GM12878 (cell line): ENCODE data around the gene ITPR3. TPM values are rescaled to one million over a fixed set of nuclear protein-coding genes. Genes with fewer than 3 reads are reported as not detected.

Source experiments
- ATAC-seq: fragments of 200-7000 bp; cut with Tn5 transposase; 3 replicates; pipeline ENCODE4 v1.9.1; 2020; ENCODE audit warnings: mild to moderate bottlenecking, moderate library complexity
- BruUV-seq: library from RNA; stranded (reverse); fragments of 400-500 nt; replicated peaks from 2 replicates; lab custom pipeline; 2021; lab: Mats Ljungman, UMichigan
- CTCF ChIA-PET: fragments of 300-600 bp; sonication (Branson Sonifier 250); formaldehyde crosslinking; extraction: SDS; loops from one replicate; lab custom pipeline; 2021; ENCODE audit warnings: inconsistent platforms; lab: Yijun Ruan, JAX
- POLR2A ChIA-PET: fragments of 350-600 bp; formaldehyde crosslinking; extraction: SDS; loops from one replicate; lab custom pipeline; 2021; ENCODE audit warnings: inconsistent platforms; lab: Charles Lee
- RAD21 ChIA-PET: fragments of 300-600 bp; sonication (Branson Sonifier 250); formaldehyde crosslinking; loops from one replicate; lab custom pipeline; 2023; ENCODE audit warnings: antibody characterized with exemption; ENCODE audit not compliant: unreplicated experiment; lab: Charles Lee
- SMC1A ChIA-PET: fragments of 300-600 bp; sonication (Branson Sonifier 250); formaldehyde crosslinking; loops from one replicate; lab custom pipeline; 2023; ENCODE audit not compliant: unreplicated experiment, uncharacterized antibody; lab: Charles Lee
- DNase-seq: peaks from one replicate; pipeline ENCODE4 v3.0.0-alpha.2; 2011; ENCODE audit warnings: low read depth, low spot score
- FAIRE-seq: peaks from 3 replicates; lab custom pipeline; 2011; peaks lifted over from hg19 to GRCh38; lab: Jason Lieb, UNC
- H2AFZ ChIP-seq: 2 replicates; pipeline ENCODE4 v1.6.0; 2011; ENCODE audit warnings: low read depth, low read length, control low read depth; ENCODE audit not compliant: control insufficient read depth
- H3K27ac ChIP-seq: 2 replicates; pipeline ENCODE4 v1.5.1; 2011; ENCODE audit warnings: control low read depth; ENCODE audit not compliant: control insufficient read depth, insufficient read depth
- H3K27me3 ChIP-seq, 2 experiments: replicated peaks in 1 of 2; 2 replicates each; pipeline versions ENCODE4 v1.6.0 to v1.6.1; 2011; ENCODE audit warnings: low read length in 1 of 2; ENCODE audit not compliant: control insufficient read depth in 2 of 2, insufficient read depth in 2 of 2
- H3K36me3 ChIP-seq, 2 experiments: 2 replicates each; pipeline ENCODE4 v1.5.1; 2011; ENCODE audit warnings: low read length in 1 of 2; ENCODE audit not compliant: control insufficient read depth in 2 of 2, insufficient read depth in 2 of 2
- H3K4me1 ChIP-seq: 2 replicates; pipeline ENCODE4 v1.6.1; 2011; ENCODE audit warnings: mild to moderate bottlenecking, low read length, moderate library complexity, mixed read lengths; ENCODE audit not compliant: control insufficient read depth, insufficient read depth
- H3K4me2 ChIP-seq: 2 replicates; pipeline ENCODE4 v1.6.0; 2011; ENCODE audit warnings: control low read depth; ENCODE audit not compliant: control insufficient read depth, insufficient read depth
- H3K4me3 ChIP-seq: fragments of 200-600 bp; sonication (generic); 2 replicates; pipeline ENCODE4 v1.5.1; 2016
- H3K79me2 ChIP-seq: 2 replicates; pipeline ENCODE4 v1.6.0; 2011; ENCODE audit warnings: low read length; ENCODE audit not compliant: control insufficient read depth, insufficient read depth
- H3K9ac ChIP-seq: 2 replicates; pipeline ENCODE4 v1.8.0; 2011; ENCODE audit warnings: low read length, control low read depth, mixed read lengths; ENCODE audit not compliant: control insufficient read depth, insufficient read depth
- H3K9me3 ChIP-seq: replicated peaks from 3 replicates; pipeline ENCODE4 v1.5.1; 2011; ENCODE audit warnings: mild to moderate bottlenecking, low read length; ENCODE audit not compliant: control insufficient read depth, insufficient read depth
- H4K20me1 ChIP-seq: 2 replicates; pipeline ENCODE4 v1.6.0; 2011; ENCODE audit not compliant: control insufficient read depth, insufficient read depth
- ATF7 ChIP-seq: fragments of 450-650 bp; IDR thresholded peaks from 2 replicates; pipeline ENCODE4 v1.6.1; 2016; ENCODE audit warnings: low read depth, mild to moderate bottlenecking
- CREB1 ChIP-seq: IDR thresholded peaks from 2 replicates; pipeline ENCODE4 v1.6.1; 2012; ENCODE audit warnings: low read depth, mild to moderate bottlenecking, inconsistent platforms
- ETV6 ChIP-seq, 2 experiments: fragments of 450-650 bp in 1 of 2; IDR thresholded peaks in 1 of 2; conservative IDR thresholded peaks in 1 of 2; 2 replicates each; pipeline ENCODE4 v1.6.1; 2014; ENCODE audit warnings: antibody characterized with exemption in 1 of 2, borderline replicate concordance in 1 of 2, low read depth in 1 of 2, mild to moderate bottlenecking in 1 of 2, moderate library complexity in 1 of 2
- GABPA ChIP-seq: IDR thresholded peaks from 2 replicates; pipeline ENCODE4 v1.6.1; 2014; ENCODE audit warnings: antibody characterized with exemption, low read depth, mild to moderate bottlenecking, inconsistent platforms
- GATAD2B ChIP-seq: fragments of 450-650 bp; conservative IDR thresholded peaks from 2 replicates; pipeline ENCODE4 v1.6.1; 2017; ENCODE audit warnings: low read depth, mild to moderate bottlenecking, moderate library complexity
- IKZF1 ChIP-seq: fragments of 450-650 bp; conservative IDR thresholded peaks from 2 replicates; pipeline ENCODE4 v1.6.1; 2017; ENCODE audit warnings: antibody characterized with exemption, mild to moderate bottlenecking
- IRF4 ChIP-seq: IDR thresholded peaks from 2 replicates; pipeline ENCODE4 v1.6.1; 2011; ENCODE audit warnings: low read depth, low read length
- NFYA ChIP-seq: IDR thresholded peaks from 2 replicates; pipeline ENCODE4 v1.6.1; 2011; ENCODE audit warnings: low read depth, mild to moderate bottlenecking, low read length, improper control_type of control experiment, borderline replicate concordance
- NKRF ChIP-seq: fragments of 450-650 bp; conservative IDR thresholded peaks from 2 replicates; pipeline ENCODE4 v1.6.1; 2017; ENCODE audit warnings: mild to moderate bottlenecking, moderate library complexity
- NR2F1 ChIP-seq: fragments of 450-650 bp; conservative IDR thresholded peaks from 2 replicates; pipeline ENCODE4 v1.6.1; 2017; ENCODE audit warnings: mild to moderate bottlenecking
- POLR2AphosphoS5 ChIP-seq: IDR thresholded peaks from 2 replicates; pipeline ENCODE4 v1.6.1; 2011; ENCODE audit warnings: mild to moderate bottlenecking, low read length, inconsistent platforms
- YY1 ChIP-seq: IDR thresholded peaks from 2 replicates; pipeline ENCODE4 v1.6.1; 2011; ENCODE audit warnings: low read depth, mild to moderate bottlenecking, low read length
- ZBTB40 ChIP-seq: fragments of 450-650 bp; IDR thresholded peaks from 2 replicates; pipeline ENCODE4 v1.6.1; 2016; ENCODE audit warnings: mild to moderate bottlenecking, moderate library complexity, borderline replicate concordance
- WGBS: methylation state at CpG from one replicate; pipeline ENCODE4 v1.1.6; 2016; ENCODE audit warnings: low lambda C conversion rate; ENCODE audit not compliant: insufficient replicate concordance, insufficient coverage; ENCODE audit errors: missing lambda C conversion rate; 5-methylcytosine and 5-hydroxymethylcytosine counted together
- in situ Hi-C: fragments of 300-500 bp; cut with MboI; formaldehyde crosslinking; loops from 9 replicates; pipeline ENCODE4 v1.14.3; 2018; ENCODE audit warnings: mixed read lengths
- intact Hi-C: fragments of 100-400 bp; cut with micrococcal nuclease; formaldehyde crosslinking; loops from one replicate; pipeline ENCODE4 v1.14.2; 2022; ENCODE audit not compliant: unreplicated experiment
- polyA plus RNA-seq, 11 experiments: library from polyadenylated mRNA; depleted of rRNA in 4 of 11; unstranded in 6 of 11; stranded (reverse) in 5 of 11; fragments of >200 nt; fragmentation: Nextera tagmentation in 4 of 11; fragmentation: Illumina TruSeq in 1 of 11; extraction: Ambion mirVana in 4 of 11; extraction: Trizol in 1 of 11; gene quantifications; 1 replicate in 1 of 11; 2 replicates in 10 of 11; pipeline versions ENCODE4 v1.2.1 to v1.2.3, GENCODE V29; 2011 to 2016; ENCODE audit warnings: inconsistent platforms in 2 of 11, missing spikeins in 2 of 11, low read depth in 1 of 11
- total RNA-seq, 4 experiments: library from RNA; depleted of rRNA in 3 of 4; stranded (reverse); fragments of >200 nt in 3 of 4; fragmentation: Illumina TruSeq in 1 of 4; extraction: Trizol in 1 of 4; gene quantifications; 2 replicates each; pipeline versions ENCODE4 v1.2.1 to v1.2.3, GENCODE V29; 2013 to 2021
- TF ChIP-seq, protein P1 (sequence below): IDR thresholded peaks from 2 replicates; pipeline ENCODE4 v1.6.1; 2012; ENCODE audit warnings: low read depth, low read length, improper control_type of control experiment

ITPR3 gene
- total and polyA plus RNA-seq, 10 of the 15 experiments (the other 5 are each of a cell fraction or from before 2014, with no cell fraction given): 0.32 to 34.0 (median 11.9) TPM

GRCh38 chr6:33578588-33579011 lies 42.5 kb upstream of the ITPR3 start (continued):
- TF ChIP-seq ATF7 (peak; percentile 36; the same call in 1 of the 2 replicates), IRF4 (peak; percentile 22; the same call in 1 of the 2 replicates), GATAD2B (0 out of 2 replicates have a peak, but pooled peaks have one; percentile 12), NR2F1 (peak; percentile 76), IKZF1 (peak; percentile 67), ETV6 (conservative IDR thresholded peaks at IDR 0.05 in 1 of 2, IDR thresholded peaks at IDR 0.05 in 1 of 2; ENCODE audit: borderline replicate concordance in 1 of 2, low read depth in 1 of 2) (peak in 1 of 2 experiments; percentile 60; a peak in 2 of 4 replicates), NFYA (no peak)

- CTCF ChIA-PET: interaction anchor here (0.6 to 3.9 kb wide), 8 partner anchors 9 to 123 kb away, joined by 3 to 22 read pairs (median 4); no protein-coding TSS in a partner anchor
- peak within 1 kb of the TSS; percentile 96 for H2AFZ ChIP-seq
- DNase-seq: peak; percentile 56
- TF ChIP-seq POLR2AphosphoS5: peak; percentile 80
- peak; percentile 64; the same call in 1 of the 2 replicates for TF ChIP-seq NKRF
- TF ChIP-seq CREB1: peak; percentile 84
- peak; percentile 42; the same call in 1 of the 2 replicates for TF ChIP-seq YY1
- TF ChIP-seq, protein P1, sequence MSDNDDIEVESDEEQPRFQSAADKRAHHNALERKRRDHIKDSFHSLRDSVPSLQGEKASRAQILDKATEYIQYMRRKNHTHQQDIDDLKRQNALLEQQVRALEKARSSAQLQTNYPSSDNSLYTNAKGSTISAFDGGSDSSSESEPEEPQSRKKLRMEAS: no peak; the same call in 1 of the 2 replicates
- peak; percentile 86 for TF ChIP-seq GABPA
- TF ChIP-seq ZBTB40: peak; percentile 84; the same call in 1 of the 2 replicates
These were observed 41.1 kb upstream of the ITPR3 start, which contains the start of gene BAK1 for GRCh38 chr6:33579828-33580714. TSS of gene BAK1 (minus strand) at chr6:33580276. CDS start at chr6:33577604, 2,672 bp downstream.

More at GRCh38 chr6:33579828-33580714, 41.1 kb upstream of the ITPR3 start, which contains the start of gene BAK1:
- RAD21 ChIA-PET: interaction anchor here (1.0 to 3.3 kb wide), 12 partner anchors 9 to 309 kb away, joined by 3 to 15 read pairs (median 4); partner anchors contain the start of genes ITPR3, VPS52 and ZBTB9
- in situ Hi-C loops (no loop called here), intact Hi-C loops (loop anchor here (1.0 to 10.0 kb wide), 3 partner anchors 9 to 575 kb away; partner anchors contain the start of genes HSD17B8, RING1, RXRB and SLC39A7)
- FAIRE-seq (peak; percentile 91), ATAC-seq (peak; percentile 93)
- WGBS: 11% methylated on average over 24 of the region's 24 CpGs
- Histone ChIP-seq H3K79me2 (peaks cover 35% of the 10 kb centered on the region), H3K4me2 (peak within 1 kb of the TSS; percentile 93), H4K20me1 (no peaks in the 10 kb centered on the region; the same call in 1 of the 2 replicates), H3K4me1 (peaks cover 16% of the 10 kb centered on the region), H3K9me3 (no peaks in the 10 kb centered on the region; the same call in 2 of the 3 replicates), H3K36me3 (peaks cover 11 to 16% of the 10 kb centered on the region in 2 experiments), H3K9ac (peak within 1 kb of the TSS; percentile 98), H3K27me3 (no peaks in the 10 kb centered on the region), H3K27ac (peak within 1 kb of the TSS; percentile 95), H3K4me3 (peak within 1 kb of the TSS; percentile 93)
- POLR2A ChIA-PET: interaction anchor here (0.6 to 2.8 kb wide), 8 partner anchors 9 to 183 kb away, joined by 3 to 26 read pairs (median 6); partner anchors contain the start of genes CUTA, ITPR3 and ZBTB9
- SMC1A ChIA-PET: interaction anchor here (0.7 to 3.6 kb wide), 8 partner anchors 9 to 149 kb away, joined by 3 to 13 read pairs (median 4); partner anchors contain the start of gene ZBTB9
- BruUV-seq: no TSS peak
